HepG2 (cell line): Measurements from ENCODE around the gene SYNC. TPM values are rescaled to one million over a fixed set of nuclear protein-coding genes. Genes with fewer than 3 reads are reported as not detected.

ENCODE experiments used
- ELF3 ChIP-seq: IDR thresholded peaks from 2 replicates; pipeline ENCODE4 v1.6.1; 2016; ENCODE audit warnings: missing genetic modification reagents, missing compliant biosample characterization
- GATA4 ChIP-seq: sonication (generic); IDR thresholded peaks from 2 replicates; pipeline ENCODE4 v1.6.1; 2016; ENCODE audit warnings: antibody characterized with exemption, low read depth, borderline replicate concordance
- KMT2B ChIP-seq: IDR thresholded peaks from 2 replicates; pipeline ENCODE4 v1.6.1; 2016; ENCODE audit warnings: missing genetic modification reagents, missing compliant biosample characterization
- MAFG ChIP-seq: sonication (generic); formaldehyde crosslinking; IDR thresholded peaks from 2 replicates; pipeline ENCODE4 v1.5.1; 2020; ENCODE audit warnings: mild to moderate bottlenecking, missing genetic modification reagents
- MYC ChIP-seq: sonication (generic); formaldehyde crosslinking; IDR thresholded peaks from 2 replicates; pipeline ENCODE4 v1.9.0; 2021; ENCODE audit warnings: missing genetic modification reagents, borderline replicate concordance
- PHF5A ChIP-seq: IDR thresholded peaks from one replicate; pipeline ENCODE4 v1.6.1; 2018; ENCODE audit warnings: low read depth, missing genetic modification reagents; ENCODE audit not compliant: unreplicated experiment
- TEAD3 ChIP-seq: optimal IDR thresholded peaks from 2 replicates; pipeline ENCODE3; 2016; ENCODE audit warnings: borderline replicate concordance
- ZNF224 ChIP-seq: sonication (generic); formaldehyde crosslinking; IDR thresholded peaks from 2 replicates; pipeline ENCODE4 v1.5.0; 2020; ENCODE audit warnings: mild to moderate bottlenecking, missing genetic modification reagents
- ZNF230 ChIP-seq: sonication (generic); formaldehyde crosslinking; IDR thresholded peaks from 2 replicates; pipeline ENCODE4 v1.4.0; 2020; ENCODE audit warnings: mild to moderate bottlenecking, missing genetic modification reagents
- ZNF431 ChIP-seq: sonication (generic); formaldehyde crosslinking; IDR thresholded peaks from 2 replicates; pipeline ENCODE4 v1.9.0; 2022; ENCODE audit warnings: missing genetic modification reagents, low read depth, mild to moderate bottlenecking, borderline replicate concordance
- ZNF441 ChIP-seq: sonication (generic); formaldehyde crosslinking; IDR thresholded peaks from 2 replicates; pipeline ENCODE4 v1.7.0; 2021; ENCODE audit warnings: missing genetic modification reagents, borderline replicate concordance
- ZNF484 ChIP-seq: sonication (generic); formaldehyde crosslinking; IDR thresholded peaks from 2 replicates; pipeline ENCODE4 v1.5.1; 2020; ENCODE audit warnings: mild to moderate bottlenecking, low read depth, missing genetic modification reagents, borderline replicate concordance
- ZNF563 ChIP-seq: sonication (generic); formaldehyde crosslinking; IDR thresholded peaks from 2 replicates; pipeline ENCODE4 v1.8.0; 2022; ENCODE audit warnings: mild to moderate bottlenecking, moderate library complexity, missing genetic modification reagents
- ZNF660 ChIP-seq: sonication (generic); formaldehyde crosslinking; IDR thresholded peaks from 2 replicates; pipeline ENCODE4 v1.5.1; 2020; ENCODE audit warnings: mild to moderate bottlenecking, low read depth, missing genetic modification reagents, borderline replicate concordance
- polyA plus RNA-seq, 8 experiments: library from polyadenylated mRNA; depleted of rRNA in 3 of 8; stranded (reverse) in 7 of 8; unstranded in 1 of 8; fragments of >200 nt; fragmentation: Illumina TruSeq in 4 of 8; extraction: Trizol in 4 of 8; gene quantifications; 2 replicates each; pipeline versions ENCODE4 v1.2.1 to v1.2.3, GENCODE V29; 2011 to 2016; ENCODE audit warnings: low read depth in 4 of 8, missing spikeins in 1 of 8, mixed read lengths in 1 of 8; ENCODE audit not compliant: insufficient read depth in 1 of 8
- total RNA-seq, 5 experiments: library from RNA; depleted of rRNA; stranded (reverse); fragments of >200 nt; fragmentation: Illumina TruSeq; extraction: Trizol; gene quantifications; 2 replicates each; pipeline ENCODE4 v1.2.3, GENCODE V29; 2016; ENCODE audit warnings: low read depth in 1 of 5
- TF ChIP-seq, protein P1 (sequence below): sonication (generic); formaldehyde crosslinking; IDR thresholded peaks from 2 replicates; pipeline ENCODE4 v1.4.0; 2020; ENCODE audit warnings: missing genetic modification reagents, borderline replicate concordance
- TF ChIP-seq, protein P2 (sequence below): IDR thresholded peaks from 2 replicates; pipeline ENCODE4 v1.6.1; 2012; ENCODE audit warnings: inconsistent platforms
- TF ChIP-seq, protein P3 (sequence below): sonication (generic); formaldehyde crosslinking; IDR thresholded peaks from 2 replicates; pipeline ENCODE4 v1.4.0; 2020; ENCODE audit warnings: missing genetic modification reagents
- TF ChIP-seq, protein P4 (sequence below): sonication (generic); formaldehyde crosslinking; IDR thresholded peaks from 2 replicates; pipeline ENCODE4 v1.8.0; 2022; ENCODE audit warnings: missing genetic modification reagents, mild to moderate bottlenecking, inconsistent platforms, borderline replicate concordance
- TF ChIP-seq, protein P5 (sequence below): sonication (generic); formaldehyde crosslinking; IDR thresholded peaks from 2 replicates; pipeline ENCODE4 v1.5.0; 2020; ENCODE audit warnings: mild to moderate bottlenecking, missing genetic modification reagents, moderate library complexity

Gene SYNC
- total and polyA plus RNA-seq, 2 of the 13 experiments (the other 11 are each of a cell fraction or from before 2014, with no cell fraction given): 2.4 to 5.4 TPM

DNA sequence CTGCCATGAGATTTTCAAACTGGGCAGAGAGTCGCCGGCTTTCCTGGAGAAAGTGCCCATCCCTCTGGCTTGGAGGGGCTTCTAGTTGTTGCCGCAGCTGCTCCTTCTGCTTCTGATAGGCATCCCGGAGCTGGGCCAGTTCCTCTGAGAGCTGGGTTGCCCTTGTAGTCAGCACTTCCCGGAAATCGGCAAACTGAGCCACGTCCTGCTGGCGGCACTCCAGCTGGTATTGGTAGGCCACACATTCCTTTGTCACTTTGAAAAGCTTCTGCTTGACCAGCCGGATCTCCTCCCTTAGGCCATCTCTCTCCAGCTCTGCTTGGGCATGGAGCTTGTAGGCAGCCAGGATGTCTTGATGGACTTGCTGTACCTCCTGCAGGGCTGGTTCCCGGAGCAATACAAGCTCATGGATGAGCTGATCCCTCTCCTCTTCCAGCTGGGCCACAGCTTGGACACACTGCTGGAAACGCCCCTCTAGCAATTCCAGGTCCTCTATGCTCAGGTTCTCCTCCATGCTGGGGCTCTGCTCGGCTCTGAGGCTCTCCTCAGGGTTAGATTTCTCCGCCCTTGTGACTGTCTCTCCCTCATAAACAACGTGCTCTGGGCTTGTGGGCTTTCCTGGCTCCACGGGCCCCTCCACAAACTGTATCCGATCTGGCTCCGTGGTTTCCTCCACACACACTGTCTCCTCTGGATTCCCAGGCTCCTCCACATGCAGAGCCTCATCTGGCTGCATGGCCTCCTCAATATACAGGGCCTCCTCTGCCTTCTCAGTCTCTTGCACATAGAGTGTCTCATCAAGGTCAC lies 7.3 kb downstream of the SYNC start (continued):
- TF ChIP-seq, protein P1, sequence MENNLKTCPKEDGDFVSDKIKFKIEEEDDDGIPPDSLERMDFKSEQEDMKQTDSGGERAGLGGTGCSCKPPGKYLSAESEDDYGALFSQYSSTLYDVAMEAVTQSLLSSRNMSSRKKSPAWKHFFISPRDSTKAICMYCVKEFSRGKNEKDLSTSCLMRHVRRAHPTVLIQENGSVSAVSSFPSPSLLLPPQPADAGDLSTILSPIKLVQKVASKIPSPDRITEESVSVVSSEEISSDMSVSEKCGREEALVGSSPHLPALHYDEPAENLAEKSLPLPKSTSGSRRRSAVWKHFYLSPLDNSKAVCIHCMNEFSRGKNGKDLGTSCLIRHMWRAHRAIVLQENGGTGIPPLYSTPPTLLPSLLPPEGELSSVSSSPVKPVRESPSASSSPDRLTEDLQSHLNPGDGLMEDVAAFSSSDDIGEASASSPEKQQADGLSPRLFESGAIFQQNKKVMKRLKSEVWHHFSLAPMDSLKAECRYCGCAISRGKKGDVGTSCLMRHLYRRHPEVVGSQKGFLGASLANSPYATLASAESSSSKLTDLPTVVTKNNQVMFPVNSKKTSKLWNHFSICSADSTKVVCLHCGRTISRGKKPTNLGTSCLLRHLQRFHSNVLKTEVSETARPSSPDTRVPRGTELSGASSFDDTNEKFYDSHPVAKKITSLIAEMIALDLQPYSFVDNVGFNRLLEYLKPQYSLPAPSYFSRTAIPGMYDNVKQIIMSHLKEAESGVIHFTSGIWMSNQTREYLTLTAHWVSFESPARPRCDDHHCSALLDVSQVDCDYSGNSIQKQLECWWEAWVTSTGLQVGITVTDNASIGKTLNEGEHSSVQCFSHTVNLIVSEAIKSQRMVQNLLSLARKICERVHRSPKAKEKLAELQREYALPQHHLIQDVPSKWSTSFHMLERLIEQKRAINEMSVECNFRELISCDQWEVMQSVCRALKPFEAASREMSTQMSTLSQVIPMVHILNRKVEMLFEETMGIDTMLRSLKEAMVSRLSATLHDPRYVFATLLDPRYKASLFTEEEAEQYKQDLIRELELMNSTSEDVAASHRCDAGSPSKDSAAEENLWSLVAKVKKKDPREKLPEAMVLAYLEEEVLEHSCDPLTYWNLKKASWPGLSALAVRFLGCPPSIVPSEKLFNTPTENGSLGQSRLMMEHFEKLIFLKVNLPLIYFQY (CRISPR knock-in tag): peak; percentile 37; the same call in 1 of the 2 replicates
- TF ChIP-seq, protein P2, sequence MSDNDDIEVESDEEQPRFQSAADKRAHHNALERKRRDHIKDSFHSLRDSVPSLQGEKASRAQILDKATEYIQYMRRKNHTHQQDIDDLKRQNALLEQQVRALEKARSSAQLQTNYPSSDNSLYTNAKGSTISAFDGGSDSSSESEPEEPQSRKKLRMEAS: peak; percentile 49
- TF ChIP-seq PHF5A (peak; percentile 34), ZNF484 (no peak), ZNF431 (CRISPR knock-in tag) (no peak), ZNF441 (CRISPR knock-in tag) (no peak), ZNF660 (CRISPR knock-in tag) (no peak), MYC (0 out of 2 replicates have a peak, but pooled peaks have one; percentile 19), KMT2B (CRISPR knock-in tag) (peak; percentile 36; the same call in 1 of the 2 replicates), ELF3 (CRISPR knock-in tag) (peak; percentile 68; the same call in 1 of the 2 replicates), ZNF230 (CRISPR knock-in tag) (no peak), MAFG (CRISPR knock-in tag) (no peak), TEAD3 (CRISPR knock-in tag) (peak; percentile 67), GATA4 (no peak), ZNF563 (no peak), ZNF224 (CRISPR knock-in tag) (0 out of 2 replicates have a peak, but pooled peaks have one; percentile 54)
- TF ChIP-seq, protein P3, sequence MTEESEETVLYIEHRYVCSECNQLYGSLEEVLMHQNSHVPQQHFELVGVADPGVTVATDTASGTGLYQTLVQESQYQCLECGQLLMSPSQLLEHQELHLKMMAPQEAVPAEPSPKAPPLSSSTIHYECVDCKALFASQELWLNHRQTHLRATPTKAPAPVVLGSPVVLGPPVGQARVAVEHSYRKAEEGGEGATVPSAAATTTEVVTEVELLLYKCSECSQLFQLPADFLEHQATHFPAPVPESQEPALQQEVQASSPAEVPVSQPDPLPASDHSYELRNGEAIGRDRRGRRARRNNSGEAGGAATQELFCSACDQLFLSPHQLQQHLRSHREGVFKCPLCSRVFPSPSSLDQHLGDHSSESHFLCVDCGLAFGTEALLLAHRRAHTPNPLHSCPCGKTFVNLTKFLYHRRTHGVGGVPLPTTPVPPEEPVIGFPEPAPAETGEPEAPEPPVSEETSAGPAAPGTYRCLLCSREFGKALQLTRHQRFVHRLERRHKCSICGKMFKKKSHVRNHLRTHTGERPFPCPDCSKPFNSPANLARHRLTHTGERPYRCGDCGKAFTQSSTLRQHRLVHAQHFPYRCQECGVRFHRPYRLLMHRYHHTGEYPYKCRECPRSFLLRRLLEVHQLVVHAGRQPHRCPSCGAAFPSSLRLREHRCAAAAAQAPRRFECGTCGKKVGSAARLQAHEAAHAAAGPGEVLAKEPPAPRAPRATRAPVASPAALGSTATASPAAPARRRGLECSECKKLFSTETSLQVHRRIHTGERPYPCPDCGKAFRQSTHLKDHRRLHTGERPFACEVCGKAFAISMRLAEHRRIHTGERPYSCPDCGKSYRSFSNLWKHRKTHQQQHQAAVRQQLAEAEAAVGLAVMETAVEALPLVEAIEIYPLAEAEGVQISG (CRISPR knock-in tag): peak; percentile 93
- TF ChIP-seq, protein P4, sequence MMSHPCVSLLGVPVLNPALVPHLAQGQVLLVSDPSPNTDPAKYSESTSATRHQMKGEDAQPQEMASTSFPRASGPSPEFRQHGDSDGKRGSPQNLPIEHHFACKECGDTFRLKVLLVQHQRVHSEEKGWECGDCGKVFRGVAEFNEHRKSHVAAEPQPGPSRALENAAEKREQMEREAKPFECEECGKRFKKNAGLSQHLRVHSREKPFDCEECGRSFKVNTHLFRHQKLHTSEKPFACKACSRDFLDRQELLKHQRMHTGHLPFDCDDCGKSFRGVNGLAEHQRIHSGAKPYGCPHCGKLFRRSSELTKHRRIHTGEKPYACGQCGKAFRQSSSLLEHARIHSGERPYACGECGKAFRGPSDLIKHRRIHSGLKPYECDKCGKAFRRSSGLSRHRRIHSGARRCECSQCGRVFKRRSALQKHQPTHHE: peak; percentile 50; the same call in 1 of the 2 replicates
- TF ChIP-seq, protein P5, sequence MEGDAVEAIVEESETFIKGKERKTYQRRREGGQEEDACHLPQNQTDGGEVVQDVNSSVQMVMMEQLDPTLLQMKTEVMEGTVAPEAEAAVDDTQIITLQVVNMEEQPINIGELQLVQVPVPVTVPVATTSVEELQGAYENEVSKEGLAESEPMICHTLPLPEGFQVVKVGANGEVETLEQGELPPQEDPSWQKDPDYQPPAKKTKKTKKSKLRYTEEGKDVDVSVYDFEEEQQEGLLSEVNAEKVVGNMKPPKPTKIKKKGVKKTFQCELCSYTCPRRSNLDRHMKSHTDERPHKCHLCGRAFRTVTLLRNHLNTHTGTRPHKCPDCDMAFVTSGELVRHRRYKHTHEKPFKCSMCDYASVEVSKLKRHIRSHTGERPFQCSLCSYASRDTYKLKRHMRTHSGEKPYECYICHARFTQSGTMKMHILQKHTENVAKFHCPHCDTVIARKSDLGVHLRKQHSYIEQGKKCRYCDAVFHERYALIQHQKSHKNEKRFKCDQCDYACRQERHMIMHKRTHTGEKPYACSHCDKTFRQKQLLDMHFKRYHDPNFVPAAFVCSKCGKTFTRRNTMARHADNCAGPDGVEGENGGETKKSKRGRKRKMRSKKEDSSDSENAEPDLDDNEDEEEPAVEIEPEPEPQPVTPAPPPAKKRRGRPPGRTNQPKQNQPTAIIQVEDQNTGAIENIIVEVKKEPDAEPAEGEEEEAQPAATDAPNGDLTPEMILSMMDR: 0 out of 2 replicates have a peak, but pooled peaks have one; percentile 22
